Mesothelial cell of epicardium (in vitro differentiated cells): ENCODE data around the gene NPC1. TPM values are rescaled to one million over a fixed set of nuclear protein-coding genes. Genes with fewer than 3 reads are reported as not detected.

Experiments
- DNase-seq, 2 experiments: peaks; one replicate each; pipeline ENCODE4 v3.0.0; 2021; ENCODE audit warnings: low spot score in 2 of 2; ENCODE audit not compliant: unreplicated experiment in 2 of 2
- H3K27ac Mint-ChIP-seq: 2 replicates; pipeline ENCODE4 v1.8.0; 2021; ENCODE audit warnings: mixed read lengths
- H3K27me3 Mint-ChIP-seq: 2 replicates; pipeline ENCODE4 v1.8.0; 2021; ENCODE audit warnings: low read depth, mixed read lengths
- H3K36me3 Mint-ChIP-seq: 2 replicates; pipeline ENCODE4 v1.8.0; 2021; ENCODE audit warnings: mixed read lengths
- H3K4me1 Mint-ChIP-seq: 2 replicates; pipeline ENCODE4 v1.8.0; 2021; ENCODE audit warnings: mixed read lengths
- H3K4me3 Mint-ChIP-seq: 2 replicates; pipeline ENCODE4 v1.8.0; 2021; ENCODE audit warnings: mild to moderate bottlenecking, moderate library complexity, mixed read lengths
- H3K9me3 Mint-ChIP-seq: 2 replicates; pipeline ENCODE4 v1.8.0; 2021; ENCODE audit warnings: mixed read lengths
- total RNA-seq: library from RNA; stranded (reverse); gene quantifications from 3 replicates; pipeline ENCODE4 v1.2.1, GENCODE V29; 2021
- TF ChIP-seq, protein P1 (sequence below): fragments of 200-600 bp; sonication (generic); IDR thresholded peaks from one replicate; pipeline ENCODE4 v1.5.0; 2021; ENCODE audit warnings: antibody characterized with exemption; ENCODE audit not compliant: unreplicated experiment

Gene NPC1
- total RNA-seq, 1 donor from 2014 or later: 39.9 TPM

- Mint-ChIP-seq H3K36me3 (no peaks in the 10 kb centered on the region), H3K27ac (no peak overlapping the region), H3K4me1 (peaks cover 6% of the 10 kb centered on the region)
These were observed 21.9 kb upstream of the NPC1 start for GRCh38 chr18:23608211-23608610.

DNA sequence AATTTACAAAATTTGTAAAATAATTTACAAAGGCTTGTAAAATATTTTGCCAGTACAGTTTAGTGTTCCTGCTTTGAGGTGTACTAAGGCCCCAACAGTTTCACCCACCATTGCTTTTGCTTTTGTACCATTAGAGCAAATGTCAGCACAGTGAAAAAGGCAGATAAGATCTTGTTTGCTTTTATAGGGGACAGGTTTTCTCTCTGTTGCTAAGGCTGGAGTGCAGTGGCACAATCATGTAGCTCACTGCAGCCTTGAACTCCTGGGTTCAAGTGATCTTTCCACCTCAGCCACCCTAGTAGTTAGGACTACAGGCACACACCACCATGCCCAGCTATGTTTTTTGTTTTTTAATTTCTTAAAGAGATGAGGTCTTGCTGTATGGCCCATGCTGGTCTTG is 19.6 kb upstream of the NPC1 start:
- Mint-ChIP-seq H3K4me3 (no peak overlapping the region), H3K36me3 (no peaks in the 10 kb centered on the region), H3K4me1 (peaks cover 2% of the 10 kb centered on the region), H3K9me3 (no peaks in the 10 kb centered on the region), H3K27me3 (no peaks in the 10 kb centered on the region), H3K27ac (no peak overlapping the region)
- TF ChIP-seq, protein P1, sequence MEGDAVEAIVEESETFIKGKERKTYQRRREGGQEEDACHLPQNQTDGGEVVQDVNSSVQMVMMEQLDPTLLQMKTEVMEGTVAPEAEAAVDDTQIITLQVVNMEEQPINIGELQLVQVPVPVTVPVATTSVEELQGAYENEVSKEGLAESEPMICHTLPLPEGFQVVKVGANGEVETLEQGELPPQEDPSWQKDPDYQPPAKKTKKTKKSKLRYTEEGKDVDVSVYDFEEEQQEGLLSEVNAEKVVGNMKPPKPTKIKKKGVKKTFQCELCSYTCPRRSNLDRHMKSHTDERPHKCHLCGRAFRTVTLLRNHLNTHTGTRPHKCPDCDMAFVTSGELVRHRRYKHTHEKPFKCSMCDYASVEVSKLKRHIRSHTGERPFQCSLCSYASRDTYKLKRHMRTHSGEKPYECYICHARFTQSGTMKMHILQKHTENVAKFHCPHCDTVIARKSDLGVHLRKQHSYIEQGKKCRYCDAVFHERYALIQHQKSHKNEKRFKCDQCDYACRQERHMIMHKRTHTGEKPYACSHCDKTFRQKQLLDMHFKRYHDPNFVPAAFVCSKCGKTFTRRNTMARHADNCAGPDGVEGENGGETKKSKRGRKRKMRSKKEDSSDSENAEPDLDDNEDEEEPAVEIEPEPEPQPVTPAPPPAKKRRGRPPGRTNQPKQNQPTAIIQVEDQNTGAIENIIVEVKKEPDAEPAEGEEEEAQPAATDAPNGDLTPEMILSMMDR: no peak
- no peak for DNase-seq

More at GRCh38 chr18:23608211-23608610, 21.9 kb upstream of the NPC1 start:
- H3K4me3 Mint-ChIP-seq: no peak overlapping the region
- TF ChIP-seq, protein P1: no peak
- no peaks in the 10 kb centered on the region for H3K27me3 Mint-ChIP-seq
- DNase-seq: no peak
- no peaks in the 10 kb centered on the region for H3K9me3 Mint-ChIP-seq

- Mint-ChIP-seq H3K36me3 (no peaks in the 10 kb centered on the region), H3K4me1 (no peaks in the 10 kb centered on the region), H3K4me3 (no peak overlapping the region), H3K27ac (no peak overlapping the region), H3K9me3 (no peaks in the 10 kb centered on the region), H3K27me3 (peaks cover 5% of the 10 kb centered on the region)
- no peak for DNase-seq
- TF ChIP-seq, protein P1: no peak
These were observed 13.5 kb upstream of the NPC1 start for GRCh38 chr18:23599809-23600208.

DNA sequence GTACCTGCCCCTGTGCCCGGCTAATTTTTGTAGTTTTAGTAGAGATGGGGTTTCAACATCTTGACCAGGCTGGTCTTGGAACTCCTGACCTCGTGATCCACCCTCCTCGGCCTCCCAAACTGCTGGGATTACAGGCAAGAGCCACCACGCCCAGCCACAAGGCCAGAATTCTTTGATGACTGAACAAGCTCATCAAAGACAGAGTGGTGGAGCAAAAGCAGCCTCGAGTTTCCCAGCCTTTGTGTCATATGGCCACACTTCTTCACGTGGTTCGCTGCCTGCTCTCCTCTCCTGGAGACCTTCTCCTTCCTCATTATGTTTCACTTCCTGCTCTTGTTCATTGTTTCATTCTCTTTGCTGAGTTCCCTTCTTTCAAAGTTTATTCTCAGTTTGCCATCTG is 9.9 kb upstream of the NPC1 start:
- Mint-ChIP-seq H3K4me3 (no peak overlapping the region), H3K27me3 (peaks cover 5% of the 10 kb centered on the region), H3K27ac (no peak overlapping the region), H3K36me3 (no peaks in the 10 kb centered on the region), H3K9me3 (no peaks in the 10 kb centered on the region), H3K4me1 (no peaks in the 10 kb centered on the region)
- TF ChIP-seq, protein P1: no peak
- DNase-seq: no peak

DNA sequence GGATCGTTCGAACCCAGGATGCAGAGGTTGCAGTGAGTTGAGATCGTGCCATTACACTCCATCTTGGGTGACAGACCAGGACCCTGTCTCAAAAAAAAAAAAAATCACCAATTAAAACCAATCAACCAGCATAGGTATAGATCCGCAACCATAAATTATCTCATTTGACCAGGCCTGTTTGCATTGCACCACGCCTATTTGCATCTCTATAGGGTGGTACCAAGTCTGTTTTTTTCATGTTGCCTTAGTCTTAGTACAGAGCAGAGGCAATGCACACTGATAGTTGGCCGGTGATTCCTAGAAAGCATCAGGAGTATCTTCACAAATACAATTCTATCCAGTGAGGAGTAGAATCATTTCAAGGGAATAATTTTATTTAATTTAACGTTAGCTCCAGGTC is 9.3 kb upstream of the NPC1 start:
- Mint-ChIP-seq H3K4me1 (no peaks in the 10 kb centered on the region), H3K9me3 (no peaks in the 10 kb centered on the region)
- no peak for DNase-seq

More for the DNA sequence above, 9.3 kb upstream of the NPC1 start:
- Mint-ChIP-seq H3K27ac (no peak overlapping the region), H3K36me3 (no peaks in the 10 kb centered on the region), H3K4me3 (no peak overlapping the region), H3K27me3 (peaks cover 5% of the 10 kb centered on the region)
- TF ChIP-seq, protein P1: no peak
